GM03348 (cell line): ENCODE measurements around the gene SLC35A4.

Experiments
- DNase-seq: peaks from one replicate; pipeline ENCODE4 v3.0.0; 2012; ENCODE audit warnings: low spot score

Gene SLC35A4

GRCh38 chr5:140564196-140565023 is at the start of gene SLC35A4, which contains the start of gene APBB3:
Gene SLC35A4 (plus strand): TSS chr5:140564828. CDS start chr5:140567170, 2,342 bp downstream.
Gene APBB3 (minus strand): TSS chr5:140564598. CDS start chr5:140564245, 353 bp downstream.
- peak; percentile 97 for DNase-seq

DNA sequence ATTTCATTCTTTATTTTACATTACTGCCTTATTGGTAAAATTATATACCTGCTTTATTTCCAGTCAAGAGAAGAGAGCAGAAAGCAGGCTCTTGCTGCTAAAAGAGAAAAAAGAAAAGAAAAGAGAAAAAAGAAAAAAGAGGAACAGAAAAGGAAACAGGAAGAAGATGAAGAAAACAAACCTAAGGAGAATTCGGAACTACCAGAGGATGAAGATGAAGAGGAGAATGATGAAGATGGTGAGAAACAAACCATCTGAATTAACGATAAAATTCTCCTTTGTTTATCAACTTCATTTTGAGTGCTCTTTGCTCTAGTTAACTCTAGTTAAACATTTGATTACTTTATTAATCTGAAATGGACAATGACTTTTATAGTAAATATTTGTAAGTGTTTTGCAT is 40.6 kb upstream of the SLC35A4 start:
- DNase-seq, result no peak

DNA sequence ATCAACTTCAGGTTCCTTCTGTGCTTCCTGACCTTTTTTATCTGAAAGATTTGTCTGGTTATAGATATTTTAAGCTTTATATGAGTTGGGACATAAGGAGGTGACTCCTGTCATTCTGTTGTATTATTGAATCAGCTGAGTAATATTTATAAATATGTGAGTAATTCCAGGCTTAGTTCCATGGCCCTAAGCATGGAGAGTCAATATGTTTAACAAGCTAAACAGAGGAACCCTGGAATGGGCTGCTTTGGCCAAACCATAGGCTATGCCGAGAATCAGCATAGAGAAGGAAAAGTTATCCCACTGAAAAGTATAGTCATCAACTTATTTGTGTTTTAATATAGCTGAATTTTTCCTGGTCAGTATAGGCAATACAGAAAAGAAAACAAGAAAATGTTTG is 24.4 kb upstream of the SLC35A4 start:
- DNase-seq, result no peak

- no peak for DNase-seq
These were observed 21.7 kb upstream of the SLC35A4 start for GRCh38 chr5:140542972-140543371.

GRCh38 chr5:140544986-140545385 is 19.6 kb upstream of the SLC35A4 start:
- no peak for DNase-seq

DNA sequence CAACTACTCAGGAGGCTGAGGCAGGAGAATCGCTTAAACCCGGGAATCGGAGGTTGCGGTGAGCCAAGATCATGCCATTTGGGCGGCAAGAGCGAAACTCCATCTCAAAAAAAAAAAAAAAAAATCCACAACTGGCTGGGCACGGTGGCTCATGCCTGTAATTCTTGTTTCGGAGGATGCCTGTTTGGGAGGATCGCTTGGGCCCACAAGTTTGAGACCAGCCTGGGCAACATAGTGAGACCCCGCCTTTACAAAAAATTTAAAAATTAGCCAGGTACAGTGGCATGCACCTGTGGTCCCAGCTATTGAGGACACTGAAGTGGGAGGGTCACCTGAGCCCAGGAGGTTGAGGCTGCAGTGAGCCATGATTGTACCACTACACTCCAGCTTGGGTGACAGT is 19.0 kb upstream of the SLC35A4 start:
- DNase-seq, result no peak

- DNase-seq, result no peak
These were observed 17.6 kb upstream of the SLC35A4 start for GRCh38 chr5:140546851-140547507.

DNA sequence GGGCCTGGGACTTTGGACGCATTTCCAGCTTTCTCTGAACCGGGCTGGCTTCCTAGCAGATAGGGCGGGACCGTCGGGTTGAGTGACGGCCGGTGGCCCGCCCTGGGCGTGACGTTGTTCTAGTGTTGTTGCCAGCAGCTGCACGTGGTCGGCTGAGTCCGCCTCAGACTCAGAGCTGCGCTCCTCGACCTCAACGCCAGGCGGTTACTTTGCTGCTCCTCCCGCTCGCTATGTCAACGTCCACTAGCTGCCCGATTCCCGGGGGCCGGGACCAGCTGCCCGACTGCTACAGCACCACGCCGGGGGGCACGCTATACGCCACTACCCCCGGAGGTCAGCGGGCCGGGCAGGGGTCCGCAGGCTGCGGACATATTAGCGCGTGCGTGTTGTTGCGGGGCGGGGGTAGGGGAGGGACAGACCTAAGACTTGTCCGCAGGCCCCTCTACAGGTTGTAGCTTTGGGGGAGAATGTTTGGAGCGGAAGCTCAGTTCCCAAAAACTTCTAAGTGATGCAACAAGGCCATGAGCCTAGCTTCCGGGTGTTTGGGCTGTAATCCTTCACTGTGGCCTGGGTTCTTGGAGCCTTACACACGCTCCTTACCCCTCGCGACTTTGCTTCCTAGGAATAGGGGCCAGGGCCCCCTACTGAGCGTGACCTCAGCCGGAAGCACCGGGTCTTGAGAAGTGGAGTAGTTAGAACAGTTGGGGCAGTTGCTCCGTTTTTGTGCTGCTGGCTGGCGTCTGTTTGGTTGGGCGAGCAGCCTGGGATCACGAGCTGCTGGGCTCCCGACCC is 16.9 kb upstream of the SLC35A4 start, which contains the start of gene EIF4EBP3:
Gene EIF4EBP3, plus strand, starts transcription at position 155 of the 792 bp plus-strand sequence. Its CDS starts 76 bp downstream, at position 231.
- DNase-seq, result peak; percentile 97

GRCh38 chr5:140548300-140548688 is 16.3 kb upstream of the SLC35A4 start:
- DNase-seq, result no peak

DNA sequence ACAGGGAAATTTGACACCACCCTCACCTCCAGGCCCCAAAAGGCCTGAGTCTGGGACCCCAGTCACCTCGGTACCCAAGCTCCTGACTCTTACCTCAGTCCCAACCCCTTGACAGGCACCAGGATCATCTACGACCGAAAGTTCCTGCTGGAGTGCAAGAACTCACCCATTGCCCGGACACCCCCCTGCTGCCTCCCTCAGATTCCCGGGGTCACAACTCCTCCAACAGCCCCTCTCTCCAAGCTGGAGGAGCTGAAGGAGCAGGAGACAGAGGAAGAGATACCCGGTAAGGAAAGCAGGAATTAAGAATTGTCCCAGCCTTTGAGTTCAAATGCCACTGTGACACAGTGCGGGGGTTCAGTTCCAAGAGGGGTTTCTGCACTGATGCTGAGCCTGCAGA is 15.8 kb upstream of the SLC35A4 start:
- no peak for DNase-seq

GRCh38 chr5:140549237-140550144 is 15.1 kb upstream of the SLC35A4 start:
- DNase-seq, result peak; percentile 34

DNA sequence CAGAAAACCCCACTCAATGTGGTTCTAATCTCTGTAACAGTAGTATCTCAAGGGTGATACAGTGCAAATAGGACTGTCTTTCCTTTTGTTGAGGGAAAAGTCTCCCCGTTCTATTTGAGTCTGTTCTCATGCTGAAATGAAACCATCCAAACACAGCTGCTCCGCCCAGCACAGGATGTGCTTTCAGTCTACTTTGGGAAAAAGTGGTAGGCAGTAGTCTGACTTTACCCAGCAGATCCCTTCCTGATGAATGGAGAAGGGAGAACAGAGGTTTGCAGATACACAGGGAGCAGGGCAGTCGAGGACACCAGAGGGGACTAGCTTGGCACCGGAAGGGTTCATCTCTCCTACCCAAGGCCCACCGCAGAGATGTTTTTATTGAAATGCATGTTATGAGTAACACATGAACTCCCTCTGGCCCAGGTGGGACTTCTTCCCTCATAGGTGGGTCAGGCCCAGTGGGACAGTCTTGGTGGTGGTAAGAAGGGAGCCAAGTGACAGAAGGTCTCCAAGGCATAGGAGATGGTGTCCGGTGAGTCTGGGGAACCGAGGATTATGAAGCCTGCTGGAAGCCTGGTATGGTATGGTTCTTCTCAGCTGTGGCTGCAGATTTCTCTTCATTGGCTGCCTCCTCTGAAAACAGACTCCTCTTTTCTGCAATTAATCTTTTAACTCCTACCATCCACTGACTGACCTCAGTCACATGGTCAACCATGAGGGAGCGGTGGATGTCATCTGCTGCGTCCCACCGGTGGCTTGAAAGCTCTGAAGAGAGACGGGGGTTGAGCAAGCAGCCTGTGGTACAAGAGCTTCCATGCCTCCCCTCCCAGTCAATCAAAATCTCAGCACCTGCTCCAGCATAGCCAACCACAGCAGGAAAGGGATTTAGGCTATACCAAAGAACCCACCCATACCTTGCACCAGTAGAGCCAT is 14.2 kb upstream of the SLC35A4 start:
- DNase-seq, result no peak

- no peak for DNase-seq
These were observed 12.8 kb upstream of the SLC35A4 start for GRCh38 chr5:140551872-140552271.

DNA sequence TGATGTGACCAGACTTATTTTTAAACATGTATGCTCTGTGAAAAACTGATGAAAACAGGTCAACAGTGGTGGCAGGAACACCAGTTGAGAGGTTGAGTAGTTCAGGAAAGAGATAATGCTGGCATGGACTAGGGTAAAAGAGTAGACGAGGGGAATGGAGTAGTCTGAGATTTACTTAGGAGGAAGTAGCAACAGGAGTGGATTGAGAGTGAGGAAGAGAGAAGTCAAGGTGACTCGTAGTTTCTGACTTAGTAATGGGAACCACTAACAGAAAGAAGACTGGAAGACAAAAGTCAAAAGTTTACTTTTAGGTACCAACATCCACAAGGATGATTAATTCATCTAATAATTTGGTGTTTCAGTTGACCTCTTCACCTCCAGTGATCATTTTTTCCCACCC is 11.0 kb upstream of the SLC35A4 start:
- no peak for DNase-seq

DNA sequence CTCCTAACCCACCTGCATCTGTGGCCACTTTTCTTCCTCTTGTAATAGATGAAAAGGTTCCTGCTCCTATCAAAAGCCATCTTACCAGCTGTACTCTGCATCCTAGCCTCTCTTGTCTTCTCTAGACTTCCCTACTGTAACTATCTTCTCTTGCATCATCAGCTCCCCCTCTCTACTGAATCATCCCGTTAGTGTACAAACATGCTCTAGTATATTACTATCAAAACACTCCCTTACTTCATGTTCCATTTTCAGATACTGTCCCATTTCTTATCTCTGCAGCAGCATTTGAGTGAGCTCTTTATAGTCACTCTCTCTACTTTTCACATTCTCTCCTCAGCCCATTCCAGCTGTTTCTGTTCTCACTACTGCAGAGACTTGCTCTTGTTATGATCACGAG is 10.2 kb upstream of the SLC35A4 start:
- no peak for DNase-seq

DNA sequence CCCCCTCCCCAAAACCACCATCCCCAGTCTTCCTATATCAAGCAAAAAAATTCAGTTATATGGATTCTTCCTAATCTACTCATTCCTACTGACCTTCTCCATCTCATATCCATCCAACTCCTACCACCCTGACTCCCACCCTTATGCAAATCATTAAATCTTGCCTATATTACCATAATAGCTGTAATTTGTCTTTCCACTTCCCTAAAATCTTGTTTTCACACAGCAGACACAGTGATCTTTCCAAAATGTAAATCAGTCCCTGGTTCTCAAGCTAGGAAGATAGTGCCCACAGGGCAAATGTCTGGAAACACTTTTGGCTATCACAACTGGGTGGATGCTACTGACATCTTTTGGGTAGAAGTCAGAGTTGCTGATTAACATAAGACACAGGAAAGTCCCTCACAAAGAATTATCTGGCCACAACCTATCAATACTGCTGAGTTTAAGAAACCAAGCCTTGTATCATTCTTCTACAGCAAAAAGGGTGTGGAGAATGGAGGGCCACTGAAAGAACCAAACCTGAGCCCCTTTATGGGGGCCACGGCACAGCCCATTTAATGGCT is 8.8 kb upstream of the SLC35A4 start:
- DNase-seq, result no peak

GRCh38 chr5:140556438-140556837 is 8.2 kb upstream of the SLC35A4 start:
- no peak for DNase-seq

GRCh38 chr5:140557136-140557805 is 7.4 kb upstream of the SLC35A4 start, which contains the start of gene SRA1:
Gene SRA1 (minus strand): TSS chr5:140557473. CDS start chr5:140557452, 21 bp downstream.
- peak; percentile 95 for DNase-seq

DNA sequence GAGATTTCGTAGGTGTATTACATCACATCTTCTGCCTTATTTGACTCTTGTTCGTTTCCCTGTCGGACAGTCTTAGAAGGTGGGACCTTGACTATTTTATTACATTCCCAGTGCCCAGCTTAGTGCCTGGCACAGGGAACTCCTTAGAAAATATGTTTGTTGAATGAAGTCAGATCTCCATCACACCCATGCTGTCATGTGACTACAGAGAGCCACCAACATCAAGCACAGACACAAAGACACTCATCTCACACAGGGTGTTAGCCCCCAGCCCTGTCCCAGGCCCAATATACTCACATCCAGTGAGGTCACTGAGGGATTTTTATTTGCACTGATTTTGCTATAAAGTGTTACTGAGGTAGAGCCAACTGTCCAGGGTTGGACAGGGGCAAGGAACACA is 6.7 kb upstream of the SLC35A4 start:
- no peak for DNase-seq
